ENCODE data around the gene PKHD1.
A peak's percentile ranks its signal among the peaks of the same experiment; 100 is the strongest.

DNA sequence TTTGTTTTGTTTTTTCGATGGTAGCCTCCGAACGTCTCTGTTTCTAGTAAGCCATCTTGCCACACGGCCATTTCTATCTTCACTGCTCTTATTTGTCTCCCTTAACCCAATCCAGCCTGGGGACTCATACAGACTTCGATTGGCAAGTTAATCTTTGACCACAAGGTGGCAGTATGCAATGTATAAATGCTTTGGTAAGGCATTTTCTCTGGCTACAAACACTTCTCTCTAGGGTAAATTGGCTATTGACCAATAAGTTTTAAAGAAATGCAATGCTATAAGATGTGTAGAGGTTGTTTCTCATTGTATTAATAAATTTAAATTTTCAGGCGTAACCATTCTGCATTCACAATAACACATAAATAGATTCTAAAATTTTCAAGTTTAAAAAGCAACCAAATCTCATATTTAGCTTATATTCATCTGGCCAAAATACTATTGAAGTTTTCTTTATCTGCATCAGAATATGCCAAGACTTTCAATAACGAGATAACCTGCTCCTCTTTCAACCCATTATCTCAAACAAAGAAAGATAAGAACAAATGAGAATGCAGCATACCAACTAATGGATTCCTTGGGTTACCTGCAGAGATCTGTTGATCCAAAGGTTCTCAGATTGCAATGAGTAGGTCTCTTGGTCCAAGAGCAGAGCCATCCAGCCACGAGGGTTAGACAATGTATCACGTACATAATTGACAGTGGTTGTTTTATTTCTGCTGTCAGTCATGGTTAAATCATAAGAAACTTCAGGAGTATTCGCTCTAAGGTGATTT, 231.9 kb downstream of the PKHD1 start:
- TF ChIP-seq, protein P1, sequence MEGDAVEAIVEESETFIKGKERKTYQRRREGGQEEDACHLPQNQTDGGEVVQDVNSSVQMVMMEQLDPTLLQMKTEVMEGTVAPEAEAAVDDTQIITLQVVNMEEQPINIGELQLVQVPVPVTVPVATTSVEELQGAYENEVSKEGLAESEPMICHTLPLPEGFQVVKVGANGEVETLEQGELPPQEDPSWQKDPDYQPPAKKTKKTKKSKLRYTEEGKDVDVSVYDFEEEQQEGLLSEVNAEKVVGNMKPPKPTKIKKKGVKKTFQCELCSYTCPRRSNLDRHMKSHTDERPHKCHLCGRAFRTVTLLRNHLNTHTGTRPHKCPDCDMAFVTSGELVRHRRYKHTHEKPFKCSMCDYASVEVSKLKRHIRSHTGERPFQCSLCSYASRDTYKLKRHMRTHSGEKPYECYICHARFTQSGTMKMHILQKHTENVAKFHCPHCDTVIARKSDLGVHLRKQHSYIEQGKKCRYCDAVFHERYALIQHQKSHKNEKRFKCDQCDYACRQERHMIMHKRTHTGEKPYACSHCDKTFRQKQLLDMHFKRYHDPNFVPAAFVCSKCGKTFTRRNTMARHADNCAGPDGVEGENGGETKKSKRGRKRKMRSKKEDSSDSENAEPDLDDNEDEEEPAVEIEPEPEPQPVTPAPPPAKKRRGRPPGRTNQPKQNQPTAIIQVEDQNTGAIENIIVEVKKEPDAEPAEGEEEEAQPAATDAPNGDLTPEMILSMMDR (IDR thresholded peaks at IDR 0.05) = peak in 1 of 2 donors; percentile 43
- no peak for TF ChIP-seq POLR2A (IDR thresholded peaks at IDR 0.05)
- no peak for TF ChIP-seq POLR2AphosphoS5 (IDR thresholded peaks at IDR 0.05)
- no peak for TF ChIP-seq EP300 (IDR thresholded peaks at IDR 0.05)

All from suprapubic skin (tissue), 4 donors.